Liver (tissue), 9 donors: ENCODE data around the gene FADS1. TPM values are rescaled to one million over a fixed set of nuclear protein-coding genes. Genes with fewer than 3 reads are reported as not detected.

Experiments
- DNase-seq: peaks from one replicate; pipeline ENCODE4 v3.0.0-alpha.2; 2017; ENCODE audit warnings: low spot score
- H3K27ac ChIP-seq, 2 donors: one replicate each; pipeline ENCODE4 v1.7.0; 2013; ENCODE audit warnings: inconsistent platforms in 2 of 2, low read length in 2 of 2, control low read depth in 1 of 2, low read depth in 1 of 2, mild to moderate bottlenecking in 1 of 2
- H3K27me3 ChIP-seq, 4 donors: one replicate each; pipeline versions ENCODE4 v1.6.1 to v1.7.0; 2013; ENCODE audit warnings: low read length in 3 of 4, inconsistent platforms in 1 of 4, mild to moderate bottlenecking in 1 of 4, moderate library complexity in 1 of 4; ENCODE audit not compliant: control insufficient read depth in 4 of 4, insufficient read depth in 4 of 4
- H3K36me3 ChIP-seq, 4 donors: one replicate each; pipeline versions ENCODE4 v1.6.1 to v1.7.0; 2013; ENCODE audit warnings: low read length in 3 of 4, mild to moderate bottlenecking in 3 of 4, low read depth in 1 of 4, moderate library complexity in 1 of 4; ENCODE audit not compliant: control insufficient read depth in 4 of 4, insufficient read depth in 3 of 4
- H3K4me1 ChIP-seq, 4 donors: one replicate each; pipeline versions ENCODE4 v1.6.1 to v1.7.0; 2013; ENCODE audit warnings: low read length in 3 of 4, mild to moderate bottlenecking in 3 of 4, moderate library complexity in 1 of 4; ENCODE audit not compliant: control insufficient read depth in 4 of 4, insufficient read depth in 4 of 4
- H3K4me3 ChIP-seq, 3 donors: one replicate each; pipeline versions ENCODE4 v1.6.1 to v1.7.0; 2013; ENCODE audit warnings: low read length in 3 of 3, control low read depth in 1 of 3, low read depth in 1 of 3, mild to moderate bottlenecking in 1 of 3
- H3K9ac ChIP-seq, 2 donors: one replicate each; pipeline ENCODE4 v1.7.0; 2013; ENCODE audit warnings: low read length in 2 of 2, mild to moderate bottlenecking in 2 of 2, moderate library complexity in 2 of 2, control low read depth in 1 of 2, low read depth in 1 of 2
- H3K9me3 ChIP-seq, 4 donors: one replicate each; pipeline versions ENCODE4 v1.6.1 to v1.7.0; 2013; ENCODE audit warnings: low read length in 3 of 4; ENCODE audit not compliant: control insufficient read depth in 4 of 4
- EGR1 ChIP-seq, 2 donors: IDR thresholded peaks; 2 replicates each; pipeline ENCODE4 v1.6.1; 2016 to 2018; ENCODE audit warnings: antibody characterized with exemption in 2 of 2, low read depth in 2 of 2
- FOXA1 ChIP-seq: IDR thresholded peaks from 2 replicates; pipeline ENCODE4 v1.6.1; 2016; ENCODE audit warnings: antibody characterized with exemption
- FOXA2 ChIP-seq: IDR thresholded peaks from 2 replicates; pipeline ENCODE4 v1.6.1; 2016; ENCODE audit warnings: antibody characterized with exemption
- GABPA ChIP-seq, 2 donors: IDR thresholded peaks in 1 of 2; conservative IDR thresholded peaks in 1 of 2; 2 replicates each; pipeline ENCODE4 v1.6.1; 2016; ENCODE audit warnings: antibody characterized with exemption in 2 of 2, mild to moderate bottlenecking in 1 of 2, moderate library complexity in 1 of 2
- HNF4A ChIP-seq, 2 donors: conservative IDR thresholded peaks; 2 replicates each; pipeline ENCODE4 v1.6.1; 2016; ENCODE audit warnings: antibody characterized with exemption in 2 of 2, mild to moderate bottlenecking in 2 of 2
- HNF4G ChIP-seq: IDR thresholded peaks from 2 replicates; pipeline ENCODE4 v1.6.1; 2016; ENCODE audit warnings: antibody characterized with exemption
- JUND ChIP-seq, 2 donors: IDR thresholded peaks; 2 replicates each; pipeline ENCODE4 v1.6.1; 2016; ENCODE audit warnings: antibody characterized with exemption in 2 of 2
- NR2F2 ChIP-seq: IDR thresholded peaks from 2 replicates; pipeline ENCODE4 v1.6.1; 2016; ENCODE audit warnings: antibody characterized with exemption
- RAD21 ChIP-seq, 2 donors: IDR thresholded peaks; 2 replicates each; pipeline ENCODE4 v1.6.1; 2016; ENCODE audit warnings: antibody characterized with exemption in 2 of 2, mild to moderate bottlenecking in 2 of 2
- RXRA ChIP-seq, 2 donors: IDR thresholded peaks; 2 replicates each; pipeline ENCODE4 v1.6.1; 2017 to 2018; ENCODE audit warnings: antibody characterized with exemption in 2 of 2, mild to moderate bottlenecking in 1 of 2
- SP1 ChIP-seq: IDR thresholded peaks from 2 replicates; pipeline ENCODE4 v1.6.1; 2018; ENCODE audit warnings: antibody characterized with exemption, mild to moderate bottlenecking
- TAF1 ChIP-seq: conservative IDR thresholded peaks from 2 replicates; pipeline ENCODE4 v1.6.1; 2016; ENCODE audit warnings: antibody characterized with exemption, mild to moderate bottlenecking
- YY1 ChIP-seq: IDR thresholded peaks from 2 replicates; pipeline ENCODE4 v1.6.1; 2016; ENCODE audit warnings: antibody characterized with exemption, mild to moderate bottlenecking
- WGBS: extraction: QIAGEN DNeasy Blood & Tissue Kit; methylation state at CpG from one replicate; pipeline ENCODE4 v1.1.7; 2013; 5-methylcytosine and 5-hydroxymethylcytosine counted together
- polyA plus RNA-seq, 2 donors: library from polyadenylated mRNA; stranded (reverse) in 1 of 2; unstranded in 1 of 2; fragments of 200-250 nt in 1 of 2; fragments of >200 nt in 1 of 2; fragmentation: Nextera tagmentation in 1 of 2; extraction: Ambion mirVana in 1 of 2; gene quantifications; one replicate each; pipeline versions ENCODE4 v1.2.1 to v1.2.3, GENCODE V29; 2013 to 2015
- total RNA-seq, 2 donors: library from RNA; depleted of rRNA; stranded (reverse); fragments of >200 nt; gene quantifications; one replicate each; pipeline ENCODE4 v1.2.3, GENCODE V29; 2014
- TF ChIP-seq, protein P1 (sequence below): IDR thresholded peaks from 2 replicates; pipeline ENCODE4 v1.6.1; 2016; ENCODE audit warnings: antibody characterized with exemption
- TF ChIP-seq, protein P2 (sequence below): IDR thresholded peaks from 2 replicates; pipeline ENCODE4 v1.6.1; 2016; ENCODE audit warnings: antibody characterized with exemption
- TF ChIP-seq, protein P3 (sequence below): IDR thresholded peaks from 2 replicates; pipeline ENCODE4 v1.6.1; 2016; ENCODE audit warnings: antibody characterized with exemption
- TF ChIP-seq, protein P4 (sequence below): IDR thresholded peaks from 2 replicates; pipeline ENCODE4 v1.6.1; 2016; ENCODE audit warnings: antibody characterized with exemption, mild to moderate bottlenecking
- TF ChIP-seq, protein P5 (sequence below): fragments of 150-350 bp; IDR thresholded peaks from 2 replicates; pipeline ENCODE4 v1.5.1; 2017; ENCODE audit warnings: improper control_type of control experiment, low read depth, low read length; ENCODE audit not compliant: missing input control
- donor health status: healthy.
- donor health status: healthy.
- donor health status: healthy.
- donor health status: healthy.
- donor health status: healthy.

FADS1 gene
- total and polyA plus RNA-seq, 4 donors, result 16.8 to 137 (median 58.7) TPM

DNA sequence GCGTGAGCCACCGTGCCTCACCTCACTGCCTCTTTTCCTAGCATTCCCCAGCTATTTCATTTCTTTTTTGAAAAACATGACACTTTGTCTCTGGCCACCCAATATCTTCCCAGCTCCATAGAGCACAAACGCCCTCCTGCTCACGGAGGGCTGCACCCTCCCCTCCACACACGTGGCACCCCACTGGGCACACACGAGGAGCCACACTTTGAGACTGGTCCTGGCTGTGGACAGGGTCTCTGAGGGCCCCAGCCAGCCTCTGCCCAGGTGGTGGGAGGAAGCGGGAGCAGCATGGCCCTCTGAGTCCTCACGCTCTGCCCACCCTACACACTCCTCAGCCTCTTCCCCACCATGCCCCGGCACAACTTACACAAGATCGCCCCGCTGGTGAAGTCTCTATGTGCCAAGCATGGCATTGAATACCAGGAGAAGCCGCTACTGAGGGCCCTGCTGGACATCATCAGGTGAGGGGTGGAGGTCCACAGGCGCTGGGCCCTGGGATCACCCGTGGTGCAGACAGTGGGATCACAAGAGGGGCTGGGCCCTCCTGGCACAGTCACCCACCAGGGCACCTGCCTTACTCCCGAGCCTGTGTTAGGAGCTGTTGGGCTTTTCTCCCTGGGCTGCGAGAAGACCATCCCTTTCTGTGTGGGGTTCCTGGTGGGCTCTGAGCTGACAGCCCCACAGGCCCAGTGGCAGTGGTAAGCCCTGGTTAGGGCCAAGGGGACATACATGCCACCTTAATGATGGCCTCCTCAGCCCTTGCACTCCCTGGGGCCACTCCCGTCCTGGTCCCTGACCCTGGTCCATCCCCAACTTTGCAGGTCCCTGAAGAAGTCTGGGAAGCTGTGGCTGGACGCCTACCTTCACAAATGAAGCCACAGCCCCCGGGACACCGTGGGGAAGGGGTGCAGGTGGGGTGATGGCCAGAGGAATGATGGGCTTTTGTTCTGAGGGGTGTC lies 48.3 kb upstream of the FADS1 start (continued):
- no peak for TF ChIP-seq GABPA (IDR thresholded peaks at IDR 0.05 in 1 of 2, conservative IDR thresholded peaks at IDR 0.05 in 1 of 2)
- TF ChIP-seq RAD21 (IDR thresholded peaks at IDR 0.05), result no peak
- no peak for TF ChIP-seq NR2F2
- no peak for TF ChIP-seq HNF4G
- no peak for TF ChIP-seq TAF1

DNA sequence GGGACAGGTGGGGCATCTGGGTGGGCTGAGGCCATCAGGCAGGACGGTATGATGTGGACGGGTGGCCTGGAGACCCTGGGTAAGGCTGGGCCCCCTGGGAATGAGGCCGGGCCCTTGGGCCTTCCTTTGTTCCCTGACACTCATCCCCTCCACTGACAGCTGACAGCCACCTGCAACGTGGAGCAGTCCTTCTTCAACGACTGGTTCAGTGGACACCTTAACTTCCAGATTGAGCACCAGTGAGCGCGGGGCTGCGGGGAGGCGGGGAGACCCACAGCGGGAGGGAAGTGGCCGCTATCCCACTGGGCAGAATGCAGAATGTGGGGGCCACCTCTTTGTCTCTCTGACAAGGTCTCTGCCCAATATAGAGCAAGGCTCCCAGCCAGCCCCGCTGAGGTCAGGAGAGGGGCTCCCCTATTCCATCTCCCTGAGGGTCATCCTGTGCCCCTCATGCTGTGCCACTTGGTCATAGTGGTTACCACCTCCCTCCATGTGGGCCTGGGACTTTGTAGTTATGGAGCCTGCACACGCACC lies 46.8 kb upstream of the FADS1 start:
- H3K4me1 ChIP-seq, result no peaks in the 10 kb centered on the region
- TF ChIP-seq, protein P1, sequence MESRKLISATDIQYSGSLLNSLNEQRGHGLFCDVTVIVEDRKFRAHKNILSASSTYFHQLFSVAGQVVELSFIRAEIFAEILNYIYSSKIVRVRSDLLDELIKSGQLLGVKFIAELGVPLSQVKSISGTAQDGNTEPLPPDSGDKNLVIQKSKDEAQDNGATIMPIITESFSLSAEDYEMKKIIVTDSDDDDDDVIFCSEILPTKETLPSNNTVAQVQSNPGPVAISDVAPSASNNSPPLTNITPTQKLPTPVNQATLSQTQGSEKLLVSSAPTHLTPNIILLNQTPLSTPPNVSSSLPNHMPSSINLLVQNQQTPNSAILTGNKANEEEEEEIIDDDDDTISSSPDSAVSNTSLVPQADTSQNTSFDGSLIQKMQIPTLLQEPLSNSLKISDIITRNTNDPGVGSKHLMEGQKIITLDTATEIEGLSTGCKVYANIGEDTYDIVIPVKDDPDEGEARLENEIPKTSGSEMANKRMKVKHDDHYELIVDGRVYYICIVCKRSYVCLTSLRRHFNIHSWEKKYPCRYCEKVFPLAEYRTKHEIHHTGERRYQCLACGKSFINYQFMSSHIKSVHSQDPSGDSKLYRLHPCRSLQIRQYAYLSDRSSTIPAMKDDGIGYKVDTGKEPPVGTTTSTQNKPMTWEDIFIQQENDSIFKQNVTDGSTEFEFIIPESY, result no peak
- TF ChIP-seq RXRA (IDR thresholded peaks at IDR 0.05) (no peak), EGR1 (IDR thresholded peaks at IDR 0.05; ENCODE audit: low read depth in 2 of 2) (no peak), RAD21 (IDR thresholded peaks at IDR 0.05) (no peak), HNF4G (no peak), GABPA (IDR thresholded peaks at IDR 0.05 in 1 of 2, conservative IDR thresholded peaks at IDR 0.05 in 1 of 2) (no peak), YY1 (no peak), NR2F2 (no peak), JUND (IDR thresholded peaks at IDR 0.05) (no peak), FOXA1 (no peak), HNF4A (conservative IDR thresholded peaks at IDR 0.05) (no peak), TAF1 (no peak), SP1 (no peak), FOXA2 (no peak)
- TF ChIP-seq, protein P2, sequence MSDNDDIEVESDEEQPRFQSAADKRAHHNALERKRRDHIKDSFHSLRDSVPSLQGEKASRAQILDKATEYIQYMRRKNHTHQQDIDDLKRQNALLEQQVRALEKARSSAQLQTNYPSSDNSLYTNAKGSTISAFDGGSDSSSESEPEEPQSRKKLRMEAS, result no peak
- TF ChIP-seq, protein P3, sequence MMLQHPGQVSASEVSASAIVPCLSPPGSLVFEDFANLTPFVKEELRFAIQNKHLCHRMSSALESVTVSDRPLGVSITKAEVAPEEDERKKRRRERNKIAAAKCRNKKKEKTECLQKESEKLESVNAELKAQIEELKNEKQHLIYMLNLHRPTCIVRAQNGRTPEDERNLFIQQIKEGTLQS, result no peak
- TF ChIP-seq, protein P4, sequence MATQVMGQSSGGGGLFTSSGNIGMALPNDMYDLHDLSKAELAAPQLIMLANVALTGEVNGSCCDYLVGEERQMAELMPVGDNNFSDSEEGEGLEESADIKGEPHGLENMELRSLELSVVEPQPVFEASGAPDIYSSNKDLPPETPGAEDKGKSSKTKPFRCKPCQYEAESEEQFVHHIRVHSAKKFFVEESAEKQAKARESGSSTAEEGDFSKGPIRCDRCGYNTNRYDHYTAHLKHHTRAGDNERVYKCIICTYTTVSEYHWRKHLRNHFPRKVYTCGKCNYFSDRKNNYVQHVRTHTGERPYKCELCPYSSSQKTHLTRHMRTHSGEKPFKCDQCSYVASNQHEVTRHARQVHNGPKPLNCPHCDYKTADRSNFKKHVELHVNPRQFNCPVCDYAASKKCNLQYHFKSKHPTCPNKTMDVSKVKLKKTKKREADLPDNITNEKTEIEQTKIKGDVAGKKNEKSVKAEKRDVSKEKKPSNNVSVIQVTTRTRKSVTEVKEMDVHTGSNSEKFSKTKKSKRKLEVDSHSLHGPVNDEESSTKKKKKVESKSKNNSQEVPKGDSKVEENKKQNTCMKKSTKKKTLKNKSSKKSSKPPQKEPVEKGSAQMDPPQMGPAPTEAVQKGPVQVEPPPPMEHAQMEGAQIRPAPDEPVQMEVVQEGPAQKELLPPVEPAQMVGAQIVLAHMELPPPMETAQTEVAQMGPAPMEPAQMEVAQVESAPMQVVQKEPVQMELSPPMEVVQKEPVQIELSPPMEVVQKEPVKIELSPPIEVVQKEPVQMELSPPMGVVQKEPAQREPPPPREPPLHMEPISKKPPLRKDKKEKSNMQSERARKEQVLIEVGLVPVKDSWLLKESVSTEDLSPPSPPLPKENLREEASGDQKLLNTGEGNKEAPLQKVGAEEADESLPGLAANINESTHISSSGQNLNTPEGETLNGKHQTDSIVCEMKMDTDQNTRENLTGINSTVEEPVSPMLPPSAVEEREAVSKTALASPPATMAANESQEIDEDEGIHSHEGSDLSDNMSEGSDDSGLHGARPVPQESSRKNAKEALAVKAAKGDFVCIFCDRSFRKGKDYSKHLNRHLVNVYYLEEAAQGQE, result no peak
- TF ChIP-seq, protein P5, sequence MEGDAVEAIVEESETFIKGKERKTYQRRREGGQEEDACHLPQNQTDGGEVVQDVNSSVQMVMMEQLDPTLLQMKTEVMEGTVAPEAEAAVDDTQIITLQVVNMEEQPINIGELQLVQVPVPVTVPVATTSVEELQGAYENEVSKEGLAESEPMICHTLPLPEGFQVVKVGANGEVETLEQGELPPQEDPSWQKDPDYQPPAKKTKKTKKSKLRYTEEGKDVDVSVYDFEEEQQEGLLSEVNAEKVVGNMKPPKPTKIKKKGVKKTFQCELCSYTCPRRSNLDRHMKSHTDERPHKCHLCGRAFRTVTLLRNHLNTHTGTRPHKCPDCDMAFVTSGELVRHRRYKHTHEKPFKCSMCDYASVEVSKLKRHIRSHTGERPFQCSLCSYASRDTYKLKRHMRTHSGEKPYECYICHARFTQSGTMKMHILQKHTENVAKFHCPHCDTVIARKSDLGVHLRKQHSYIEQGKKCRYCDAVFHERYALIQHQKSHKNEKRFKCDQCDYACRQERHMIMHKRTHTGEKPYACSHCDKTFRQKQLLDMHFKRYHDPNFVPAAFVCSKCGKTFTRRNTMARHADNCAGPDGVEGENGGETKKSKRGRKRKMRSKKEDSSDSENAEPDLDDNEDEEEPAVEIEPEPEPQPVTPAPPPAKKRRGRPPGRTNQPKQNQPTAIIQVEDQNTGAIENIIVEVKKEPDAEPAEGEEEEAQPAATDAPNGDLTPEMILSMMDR, result no peak
- H3K27me3 ChIP-seq, result no peaks in the 10 kb centered on the region
- no peak overlapping the region for H3K9ac ChIP-seq
- no peak overlapping the region for H3K4me3 ChIP-seq
- DNase-seq, result no peak
- 92% methylated on average over 13 of the region's 13 CpGs for WGBS
- no peaks in the 10 kb centered on the region for H3K9me3 ChIP-seq
- no peak overlapping the region for H3K27ac ChIP-seq
- peaks cover 5 to 35% (median 6%) of the 10 kb centered on the region in 4 donors for H3K36me3 ChIP-seq
